ENCODE measurements around the gene TFE3.
"Not testable (repeated sequence)": the region's sequence is repeated elsewhere in the genome, so short reads cannot be mapped to it uniquely, and the experiment has no call there.

TFE3 gene

GRCh38 chrX:49001521-49002090 is 41.6 kb downstream of the TFE3 start:
- no peak for DNase-seq (ENCODE audit: low read depth)

- no peak for DNase-seq (ENCODE audit: low read depth)
These were observed 42.5 kb downstream of the TFE3 start for GRCh38 chrX:49000636-49001035.

GRCh38 chrX:48999030-48999429 is 44.1 kb downstream of the TFE3 start:
- DNase-seq (ENCODE audit: low read depth): no peak

GRCh38 chrX:48998391-48998790 is 44.8 kb downstream of the TFE3 start:
- DNase-seq (ENCODE audit: low read depth): no peak

GRCh38 chrX:48997865-48998264 is 45.3 kb downstream of the TFE3 start:
- DNase-seq (ENCODE audit: low read depth): no peak

- DNase-seq (ENCODE audit: low read depth): no peak
These were observed 45.7 kb downstream of the TFE3 start for GRCh38 chrX:48997455-48997854.

GRCh38 chrX:48996969-48997368 is 46.2 kb downstream of the TFE3 start:
- no peak for DNase-seq (ENCODE audit: low read depth)

GRCh38 chrX:48992341-48992740 is 50.8 kb downstream of the TFE3 start:
- DNase-seq (ENCODE audit: low read depth): no peak

- no peak for DNase-seq (ENCODE audit: low read depth)
These were observed 53.7 kb downstream of the TFE3 start for GRCh38 chrX:48989483-48989882.

- no peak for DNase-seq (ENCODE audit: low read depth)
These were observed 59.3 kb downstream of the TFE3 start for GRCh38 chrX:48983896-48984295.

- DNase-seq (ENCODE audit: low read depth): no peak
These were observed 60.1 kb downstream of the TFE3 start for GRCh38 chrX:48983081-48983480.

- no peak for DNase-seq (ENCODE audit: low read depth)
These were observed 62.0 kb downstream of the TFE3 start for GRCh38 chrX:48981178-48981577.

- DNase-seq (ENCODE audit: low read depth): not testable (repeated sequence)
These were observed 62.8 kb downstream of the TFE3 start for GRCh38 chrX:48980341-48980740.
